Keratinocyte (primary cell): ENCODE data around the gene PRELID3B. TPM values are rescaled to one million over a fixed set of nuclear protein-coding genes. Genes with fewer than 3 reads are reported as not detected.

Experiments used
- DNase-seq: peaks from one replicate; pipeline ENCODE4 v3.0.0-alpha.2; 2011; ENCODE audit warnings: low read depth, missing footprints, low spot score
- FAIRE-seq: peaks from 2 replicates; lab custom pipeline; 2011; peaks lifted over from hg19 to GRCh38; lab: Jason Lieb, UNC
- H2AFZ ChIP-seq: 2 replicates; pipeline ENCODE4 v1.6.0; 2012; ENCODE audit warnings: low read length, control low read depth, inconsistent platforms; ENCODE audit not compliant: control insufficient read depth
- H3K27ac ChIP-seq: 2 replicates; pipeline ENCODE4 v1.5.1; 2011; ENCODE audit warnings: low read length; ENCODE audit not compliant: control insufficient read depth, insufficient read depth
- H3K27me3 ChIP-seq: 3 replicates; pipeline ENCODE4 v1.6.0; 2011; ENCODE audit warnings: low read length; ENCODE audit not compliant: control insufficient read depth, insufficient read depth; ENCODE audit errors: extremely low read depth
- H3K36me3 ChIP-seq, 2 experiments: 2 replicates in 1 of 2; 3 replicates in 1 of 2; pipeline ENCODE4 v1.5.1; 2011; ENCODE audit warnings: low read length in 2 of 2, mild to moderate bottlenecking in 1 of 2; ENCODE audit not compliant: control insufficient read depth in 2 of 2, insufficient read depth in 2 of 2; ENCODE audit errors: extremely low read depth in 1 of 2
- H3K4me1 ChIP-seq: 3 replicates; pipeline ENCODE4 v1.5.1; 2011; ENCODE audit warnings: low read length; ENCODE audit not compliant: control insufficient read depth, insufficient read depth; ENCODE audit errors: extremely low read depth
- H3K4me2 ChIP-seq: 3 replicates; pipeline ENCODE4 v1.6.0; 2011; ENCODE audit warnings: low read depth, low read length; ENCODE audit not compliant: control insufficient read depth, insufficient read depth; ENCODE audit errors: extremely low read depth
- H3K4me3 ChIP-seq, 3 experiments: fragments of 200-600 bp in 1 of 3; sonication (generic) in 1 of 3; 2 replicates in 2 of 3; 3 replicates in 1 of 3; pipeline ENCODE4 v1.5.1; 2011 to 2016; ENCODE audit warnings: low read length in 3 of 3, mild to moderate bottlenecking in 3 of 3, control low read depth in 2 of 3, inconsistent platforms in 1 of 3, low read depth in 1 of 3, mixed read lengths in 1 of 3, mixed run types in 1 of 3, moderate library complexity in 1 of 3; ENCODE audit not compliant: control insufficient read depth in 2 of 3, insufficient read depth in 2 of 3; ENCODE audit errors: extremely low read depth in 1 of 3
- H3K79me2 ChIP-seq: 2 replicates; pipeline ENCODE4 v1.6.0; 2012; ENCODE audit warnings: low read length; ENCODE audit not compliant: control insufficient read depth, insufficient read depth
- H3K9ac ChIP-seq: 3 replicates; pipeline ENCODE4 v1.6.0; 2011; ENCODE audit warnings: low read length; ENCODE audit not compliant: control insufficient read depth, insufficient read depth; ENCODE audit errors: extremely low read depth
- H3K9me1 ChIP-seq: 3 replicates; pipeline ENCODE4 v1.6.0; 2011; ENCODE audit warnings: low read length; ENCODE audit not compliant: control insufficient read depth, insufficient read depth; ENCODE audit errors: extremely low read depth
- H3K9me3 ChIP-seq: 2 replicates; pipeline ENCODE4 v1.5.1; 2012; ENCODE audit warnings: low read depth, low read length; ENCODE audit not compliant: control insufficient read depth
- H4K20me1 ChIP-seq: 3 replicates; pipeline ENCODE4 v1.6.0; 2011; ENCODE audit warnings: low read length; ENCODE audit not compliant: control insufficient read depth, insufficient read depth; ENCODE audit errors: extremely low read depth
- CTCF ChIP-seq, 3 experiments: IDR thresholded peaks in 1 of 3; conservative IDR thresholded peaks in 1 of 3; optimal IDR thresholded peaks in 1 of 3; 2 replicates in 2 of 3; 3 replicates in 1 of 3; pipeline versions ENCODE3 to v1.5.1; 2011; ENCODE audit warnings: low read length in 3 of 3, mild to moderate bottlenecking in 3 of 3, moderate library complexity in 2 of 3, control low read depth in 1 of 3, inconsistent platforms in 1 of 3; ENCODE audit not compliant: insufficient read depth in 2 of 3; ENCODE audit errors: extremely low read depth in 1 of 3
- EZH2 ChIP-seq: IDR thresholded peaks from one replicate; pipeline ENCODE4 v1.6.1; 2012; ENCODE audit warnings: inconsistent platforms, mild to moderate bottlenecking, low read length, moderate library complexity
- dilution Hi-C: fragments of 300-500 bp; cut with MboI; formaldehyde crosslinking; loops from one replicate; pipeline ENCODE4 v1.7.0; 2020; ENCODE audit warnings: low sequenced_read_pairs; ENCODE audit not compliant: extremely low pct_ligation_motif_present
- polyA plus RNA-seq, 5 experiments: library from polyadenylated mRNA; depleted of rRNA in 3 of 5; stranded (reverse) in 3 of 5; stranded (forward) in 1 of 5; unstranded in 1 of 5; fragments of >200 nt; gene quantifications; 1 replicate in 1 of 5; 2 replicates in 3 of 5; 3 replicates in 1 of 5; pipeline versions ENCODE4 v1.2.1 to v1.2.3, GENCODE V29; 2011 to 2012; ENCODE audit warnings: missing spikeins in 2 of 5, low read depth in 1 of 5, low replicate concordance in 1 of 5

PRELID3B gene
- polyA plus RNA-seq, 1 donor (not counting 4 experiments of a cell fraction or from before 2014, with no cell fraction given), result 86.9 TPM

GRCh38 chr20:59017493-59018231 lies 24.9 kb downstream of the PRELID3B start:
- Histone ChIP-seq H2AFZ (no peak overlapping the region), H3K79me2 (no peaks in the 10 kb centered on the region), H3K9me1 (no peaks in the 10 kb centered on the region), H4K20me1 (no peaks in the 10 kb centered on the region), H3K4me1 (peaks cover 26% of the 10 kb centered on the region), H3K4me3 (no peak overlapping the region), H3K9me3 (no peaks in the 10 kb centered on the region), H3K36me3 (peaks cover 2% of the 10 kb centered on the region in 2 experiments), H3K27me3 (no peaks in the 10 kb centered on the region), H3K9ac (no peak overlapping the region), H3K4me2 (no peak overlapping the region), H3K27ac (no peak overlapping the region)
- TF ChIP-seq EZH2, result no peak
- no peak for TF ChIP-seq CTCF (optimal IDR thresholded peaks at IDR 0.05 in 1 of 3, IDR thresholded peaks at IDR 0.05 in 1 of 3, conservative IDR thresholded peaks at IDR 0.05 in 1 of 3; ENCODE audit: extremely low read depth in 1 of 3, insufficient read depth in 2 of 3, low read length in 3 of 3)
- DNase-seq, result no peak
- dilution Hi-C loops, result no loop called here
- no peak for FAIRE-seq

GRCh38 chr20:59016795-59017492 lies 25.6 kb downstream of the PRELID3B start:
- Histone ChIP-seq H3K36me3 (no peaks in the 10 kb centered on the region), H3K27ac (no peak overlapping the region), H3K4me3 (no peak overlapping the region), H4K20me1 (no peaks in the 10 kb centered on the region), H3K4me1 (peaks cover 26% of the 10 kb centered on the region), H3K79me2 (no peaks in the 10 kb centered on the region), H3K4me2 (peak overlapping the region; percentile 7), H3K27me3 (no peaks in the 10 kb centered on the region), H3K9me1 (no peaks in the 10 kb centered on the region), H3K9ac (no peak overlapping the region), H3K9me3 (no peaks in the 10 kb centered on the region), H2AFZ (no peak overlapping the region)
- TF ChIP-seq EZH2 (no peak), CTCF (optimal IDR thresholded peaks at IDR 0.05 in 1 of 3, IDR thresholded peaks at IDR 0.05 in 1 of 3, conservative IDR thresholded peaks at IDR 0.05 in 1 of 3; ENCODE audit: extremely low read depth in 1 of 3, insufficient read depth in 2 of 3, low read length in 3 of 3) (no peak)
- DNase-seq (no peak), FAIRE-seq (no peak)
- dilution Hi-C loops, result no loop called here
